Measurements from ENCODE around the gene CDH4. TPM values are rescaled to one million over a fixed set of nuclear protein-coding genes. Genes with fewer than 3 reads are reported as not detected.

The CDH4 gene
- total RNA-seq, 3 donors from 2014 or later (not counting 1 experiment from before 2014, with no cell fraction given) = 0.18 TPM; not detected in 2

GRCh38 chr20:61803416-61803914, 551.4 kb downstream of the CDH4 start:
- ATAC-seq (no peak), DNase-seq (no peak)
- intact Hi-C loops (cut with micrococcal nuclease) = no loop called here
- H3K9me3 Mint-ChIP-seq = no peaks in the 10 kb centered on the region
- H3K4me3 Mint-ChIP-seq = no peak overlapping the region
- Histone ChIP-seq H3K4me1 (ENCODE audit: control insufficient read depth, insufficient read depth, low read length) (no peaks in the 10 kb centered on the region), H3K27me3 (ENCODE audit: control insufficient read depth, insufficient read depth, low read length) (no peaks in the 10 kb centered on the region), H3K9me3 (ENCODE audit: control insufficient read depth, insufficient read depth, low read length) (no peaks in the 10 kb centered on the region), H3K36me3 (ENCODE audit: control insufficient read depth, insufficient read depth, low read length) (no peaks in the 10 kb centered on the region), H3K4me3 (ENCODE audit: low read length) (no peak overlapping the region), H3K27ac (ENCODE audit: low read length) (no peak overlapping the region)
- H3K4me1 Mint-ChIP-seq = no peaks in the 10 kb centered on the region
- peaks cover 0 to 6% of the 10 kb centered on the region in 2 donors for H3K27me3 Mint-ChIP-seq (ENCODE audit: low read depth in 2 of 2)
- H3K27ac Mint-ChIP-seq = no peak overlapping the region
- WGBS (ENCODE audit: insufficient coverage) = 32% methylated on average over 19 of the region's 19 CpGs
- TF ChIP-seq CTCF (IDR thresholded peaks at IDR 0.05) = no peak
- no peaks in the 10 kb centered on the region for H3K36me3 Mint-ChIP-seq

- no peak for DNase-seq
- 57% methylated on average over 27 of the region's 27 CpGs for WGBS (ENCODE audit: insufficient coverage)
- H3K36me3 Mint-ChIP-seq = no peaks in the 10 kb centered on the region
- intact Hi-C loops (cut with micrococcal nuclease) = no loop called here
- H3K4me3 Mint-ChIP-seq = no peak overlapping the region
- no peak overlapping the region for H3K27ac Mint-ChIP-seq
- H3K4me1 Mint-ChIP-seq = no peaks in the 10 kb centered on the region
- H3K36me3 ChIP-seq (ENCODE audit: control insufficient read depth, insufficient read depth, low read length) = no peaks in the 10 kb centered on the region
- no peaks in the 10 kb centered on the region for H3K27me3 ChIP-seq (ENCODE audit: control insufficient read depth, insufficient read depth, low read length)
- H3K9me3 ChIP-seq (ENCODE audit: control insufficient read depth, insufficient read depth, low read length) = no peaks in the 10 kb centered on the region
- no peak overlapping the region for H3K4me3 ChIP-seq (ENCODE audit: low read length)
- no peaks in the 10 kb centered on the region for H3K4me1 ChIP-seq (ENCODE audit: control insufficient read depth, insufficient read depth, low read length)
- TF ChIP-seq CTCF (IDR thresholded peaks at IDR 0.05) = no peak
- H3K27me3 Mint-ChIP-seq (ENCODE audit: low read depth in 2 of 2) = peaks cover 0 to 6% of the 10 kb centered on the region in 2 donors
- ATAC-seq = no peak
- H3K27ac ChIP-seq (ENCODE audit: low read length) = no peak overlapping the region
- no peaks in the 10 kb centered on the region for H3K9me3 Mint-ChIP-seq
These were observed 552.1 kb downstream of the CDH4 start for GRCh38 chr20:61803915-61804751.

- DNase-seq (no peak), ATAC-seq (no peak)
- H3K27me3 Mint-ChIP-seq (ENCODE audit: low read depth in 2 of 2) = peaks cover 0 to 6% of the 10 kb centered on the region in 2 donors
- H3K4me3 Mint-ChIP-seq = no peak overlapping the region
- H3K9me3 Mint-ChIP-seq = no peaks in the 10 kb centered on the region
- no peak overlapping the region for H3K27ac Mint-ChIP-seq
- TF ChIP-seq CTCF (IDR thresholded peaks at IDR 0.05) = no peak
- no peaks in the 10 kb centered on the region for H3K4me1 Mint-ChIP-seq
- 86% methylated on average over 13 of the region's 13 CpGs for WGBS (ENCODE audit: insufficient coverage)
- H3K36me3 Mint-ChIP-seq = no peaks in the 10 kb centered on the region
- H3K4me3 ChIP-seq (ENCODE audit: low read length) = no peak overlapping the region
- no peaks in the 10 kb centered on the region for H3K4me1 ChIP-seq (ENCODE audit: control insufficient read depth, insufficient read depth, low read length)
- H3K27me3 ChIP-seq (ENCODE audit: control insufficient read depth, insufficient read depth, low read length) = no peaks in the 10 kb centered on the region
- intact Hi-C loops (cut with micrococcal nuclease) = no loop called here
- no peaks in the 10 kb centered on the region for H3K36me3 ChIP-seq (ENCODE audit: control insufficient read depth, insufficient read depth, low read length)
- H3K27ac ChIP-seq (ENCODE audit: low read length) = no peak overlapping the region
- no peaks in the 10 kb centered on the region for H3K9me3 ChIP-seq (ENCODE audit: control insufficient read depth, insufficient read depth, low read length)
These were observed 552.8 kb downstream of the CDH4 start for GRCh38 chr20:61804752-61805295.
